ENCODE results near the gene PPIP5K2. TPM values are rescaled to one million over a fixed set of nuclear protein-coding genes. Genes with fewer than 3 reads are reported as not detected.

The PPIP5K2 gene
- polyA plus RNA-seq, 1 donor from 2014 or later: 153 TPM

- no peak overlapping the region for H2AFZ ChIP-seq (ENCODE audit: low read depth, low read length)
- no peak overlapping the region for H3K4me2 ChIP-seq (ENCODE audit: low read length)
- no peak for TF ChIP-seq REST (IDR thresholded peaks at IDR 0.05; ENCODE audit: borderline replicate concordance)
- no peak for TF ChIP-seq SMC3 (conservative IDR thresholded peaks at IDR 0.05; ENCODE audit: poor library complexity)
- TF ChIP-seq CTCF (IDR thresholded peaks at IDR 0.05; ENCODE audit: poor library complexity, severe bottlenecking): no peak
- TF ChIP-seq EZH2 (IDR thresholded peaks at IDR 0.05; ENCODE audit: borderline replicate concordance, insufficient read depth, low read length, poor library complexity, severe bottlenecking): no peak
- TF ChIP-seq POLR2AphosphoS5 (IDR thresholded peaks at IDR 0.05): no peak
- no peak for TF ChIP-seq RAD21 (conservative IDR thresholded peaks at IDR 0.05)
- no peak for TF ChIP-seq TAF1 (IDR thresholded peaks at IDR 0.05; ENCODE audit: low read depth)
- no peak overlapping the region for H3K9ac ChIP-seq (ENCODE audit: low read length)
- no peaks in the 10 kb centered on the region for H3K9me3 ChIP-seq (ENCODE audit: low read length)
- no peaks in the 10 kb centered on the region for H3K9me2 ChIP-seq (ENCODE audit: insufficient read depth, low read length)
- no peak overlapping the region for H3K27ac ChIP-seq (ENCODE audit: low read length)
- H3K27me3 ChIP-seq (ENCODE audit: insufficient read depth, low read depth, low read length): no peaks in the 10 kb centered on the region
- H3F3A ChIP-seq (ENCODE audit: insufficient read depth, low read length, poor library complexity, severe bottlenecking): no peaks in the 10 kb centered on the region
- H4K20me1 ChIP-seq (ENCODE audit: insufficient read depth): no peaks in the 10 kb centered on the region
- H3K4me3 ChIP-seq (ENCODE audit: low read length): no peak overlapping the region
- no peaks in the 10 kb centered on the region for H3K79me2 ChIP-seq (replicated peaks; ENCODE audit: insufficient read depth, low read length)
- H3K36me3 ChIP-seq (ENCODE audit: insufficient read depth, low read length): no peaks in the 10 kb centered on the region
These were observed 129.0 kb downstream of the PPIP5K2 start for GRCh38 chr5:103249068-103249467.

- no peaks in the 10 kb centered on the region for H3K27me3 ChIP-seq (ENCODE audit: insufficient read depth, low read depth, low read length)
- TF ChIP-seq TAF1 (IDR thresholded peaks at IDR 0.05; ENCODE audit: low read depth): no peak
- TF ChIP-seq SMC3 (conservative IDR thresholded peaks at IDR 0.05; ENCODE audit: poor library complexity): no peak
- no peak for TF ChIP-seq POLR2AphosphoS5 (IDR thresholded peaks at IDR 0.05)
- TF ChIP-seq REST (IDR thresholded peaks at IDR 0.05; ENCODE audit: borderline replicate concordance): no peak
- no peak for TF ChIP-seq EP300 (conservative IDR thresholded peaks at IDR 0.05; ENCODE audit: poor library complexity, severe bottlenecking)
- no peak for TF ChIP-seq MXI1 (conservative IDR thresholded peaks at IDR 0.05; ENCODE audit: poor library complexity, severe bottlenecking)
- TF ChIP-seq RAD21 (conservative IDR thresholded peaks at IDR 0.05): no peak
- no peak for TF ChIP-seq EZH2 (IDR thresholded peaks at IDR 0.05; ENCODE audit: borderline replicate concordance, insufficient read depth, low read length, poor library complexity, severe bottlenecking)
- no peak for TF ChIP-seq CTCF (IDR thresholded peaks at IDR 0.05; ENCODE audit: poor library complexity, severe bottlenecking)
- no peak overlapping the region for H3K4me3 ChIP-seq (ENCODE audit: low read length)
- H3K36me3 ChIP-seq (ENCODE audit: insufficient read depth, low read length): no peaks in the 10 kb centered on the region
- H3K79me2 ChIP-seq (replicated peaks; ENCODE audit: insufficient read depth, low read length): no peaks in the 10 kb centered on the region
- no peak overlapping the region for H3K27ac ChIP-seq (ENCODE audit: low read length)
- H2AFZ ChIP-seq (ENCODE audit: low read depth, low read length): no peak overlapping the region
- no peaks in the 10 kb centered on the region for H3K9me3 ChIP-seq (ENCODE audit: low read length)
- no peak overlapping the region for H3K4me2 ChIP-seq (ENCODE audit: low read length)
- no peaks in the 10 kb centered on the region for H4K20me1 ChIP-seq (ENCODE audit: insufficient read depth)
- no peaks in the 10 kb centered on the region for H3K9me2 ChIP-seq (ENCODE audit: insufficient read depth, low read length)
- no peaks in the 10 kb centered on the region for H3F3A ChIP-seq (ENCODE audit: insufficient read depth, low read length, poor library complexity, severe bottlenecking)
- no peak overlapping the region for H3K9ac ChIP-seq (ENCODE audit: low read length)
These were observed 134.8 kb downstream of the PPIP5K2 start for GRCh38 chr5:103254921-103255320.
